SK-N-MC (cell line): ENCODE results near the gene AKAP5.

ENCODE experiments used
- EZH2 ChIP-seq: fragments of 200-600 bp; sonication (generic); IDR thresholded peaks from one replicate; pipeline ENCODE4 v1.6.1; 2017; ENCODE audit warnings: antibody characterized with exemption
- POLR2AphosphoS5 ChIP-seq: IDR thresholded peaks from 2 replicates; pipeline ENCODE4 v1.6.1; 2012; ENCODE audit warnings: mild to moderate bottlenecking, low read depth, low read length, borderline replicate concordance

- no peak for TF ChIP-seq POLR2AphosphoS5
- no peak for TF ChIP-seq EZH2
These were observed 37.7 kb downstream of the AKAP5 start for GRCh38 chr14:64502887-64503433.
